PC-3 (cell line): ENCODE data around the gene P2RX3. TPM values are rescaled to one million over a fixed set of nuclear protein-coding genes. Genes with fewer than 3 reads are reported as not detected.

Experiments
- ATAC-seq: fragments of 200-7000 bp; cut with Tn5 transposase; 2 replicates; pipeline ENCODE4 v1.9.1; 2020; ENCODE audit warnings: mild to moderate bottlenecking, moderate library complexity
- BruUV-seq: library from RNA; stranded (reverse); fragments of 400-500 nt; replicated peaks from 2 replicates; lab custom pipeline; 2021; lab: Mats Ljungman, UMichigan
- CTCF ChIA-PET: fragments of 300-600 bp; sonication (Branson Sonifier 250); formaldehyde crosslinking; loops from one replicate; lab custom pipeline; 2022; ENCODE audit warnings: antibody characterized with exemption; lab: Charles Lee
- POLR2A ChIA-PET: fragments of 300-600 bp; sonication (Branson Sonifier 250); formaldehyde crosslinking; loops from one replicate; lab custom pipeline; 2022; ENCODE audit warnings: antibody characterized with exemption; ENCODE audit not compliant: unreplicated experiment; lab: Charles Lee
- DNase-seq: peaks from one replicate; pipeline ENCODE4 v3.0.0-alpha.2; 2015
- H2AFZ ChIP-seq: fragments of 300-600 bp; sonication (generic); 2 replicates; pipeline ENCODE4 v1.6.0; 2016; ENCODE audit warnings: antibody characterized with exemption, low read length
- H3F3A ChIP-seq: fragments of 300-600 bp; sonication (generic); one replicate; pipeline ENCODE4 v1.6.0; 2017; ENCODE audit warnings: antibody characterized with exemption, low read length, control low read depth, mild to moderate bottlenecking; ENCODE audit not compliant: unreplicated experiment
- H3K27ac ChIP-seq: fragments of 300-600 bp; sonication (generic); 2 replicates; pipeline ENCODE4 v1.5.1; 2016; ENCODE audit warnings: mild to moderate bottlenecking, low read length
- H3K27me3 ChIP-seq: fragments of 300-600 bp; sonication (generic); 2 replicates; pipeline ENCODE4 v1.6.1; 2016; ENCODE audit warnings: low read length, mixed read lengths
- H3K36me3 ChIP-seq: fragments of 300-600 bp; sonication (generic); 2 replicates; pipeline ENCODE4 v1.6.1; 2016; ENCODE audit warnings: low read depth, mixed run types, low read length, mixed read lengths
- H3K4me1 ChIP-seq: fragments of 300-600 bp; sonication (generic); 2 replicates; pipeline ENCODE4 v1.5.1; 2016; ENCODE audit warnings: low read length; ENCODE audit not compliant: insufficient read depth
- H3K4me2 ChIP-seq: fragments of 300-600 bp; sonication (generic); 2 replicates; pipeline ENCODE4 v1.6.0; 2016; ENCODE audit warnings: low read length
- H3K4me3 ChIP-seq: fragments of 300-600 bp; sonication (generic); 2 replicates; pipeline ENCODE4 v1.5.1; 2016; ENCODE audit warnings: mild to moderate bottlenecking, low read length, mixed read lengths
- H3K79me2 ChIP-seq: fragments of 300-600 bp; sonication (generic); 2 replicates; pipeline ENCODE4 v1.6.1; 2017; ENCODE audit warnings: low read length, mixed read lengths
- H3K9ac ChIP-seq: fragments of 300-600 bp; sonication (generic); 2 replicates; pipeline ENCODE4 v1.6.0; 2016; ENCODE audit warnings: mild to moderate bottlenecking, low read length
- H3K9me2 ChIP-seq: fragments of 300-600 bp; sonication (generic); replicated peaks from 2 replicates; pipeline ENCODE4 v1.6.1; 2016; ENCODE audit warnings: mixed run types, low read length, mixed read lengths
- H3K9me3 ChIP-seq: fragments of 300-600 bp; sonication (generic); 2 replicates; pipeline ENCODE4 v1.6.1; 2016; ENCODE audit warnings: low read length, mixed read lengths
- H4K20me1 ChIP-seq: fragments of 300-600 bp; sonication (generic); 2 replicates; pipeline ENCODE4 v1.6.1; 2016; ENCODE audit warnings: low read length, mixed read lengths
- CTCF ChIP-seq: fragments of 300-600 bp; sonication (generic); conservative IDR thresholded peaks from 2 replicates; pipeline ENCODE4 v1.5.1; 2017; ENCODE audit warnings: antibody characterized with exemption, low read depth, mild to moderate bottlenecking, low read length
- EZH2 ChIP-seq: fragments of 300-600 bp; sonication (generic); IDR thresholded peaks from one replicate; pipeline ENCODE4 v1.6.1; 2017; ENCODE audit warnings: antibody characterized with exemption, mild to moderate bottlenecking, low read length; ENCODE audit not compliant: unreplicated experiment
- EZH2phosphoT487 ChIP-seq: fragments of 300-600 bp; sonication (generic); IDR thresholded peaks from 2 replicates; pipeline ENCODE4 v1.6.1; 2018; ENCODE audit warnings: mild to moderate bottlenecking, antibody characterized with exemption, low read length, borderline replicate concordance
- intact Hi-C: fragments of 100-400 bp; cut with micrococcal nuclease; formaldehyde crosslinking; loops from 2 replicates; pipeline ENCODE4 v1.9.0; 2023
- total RNA-seq: library from RNA; depleted of rRNA; stranded (reverse); fragments of >200 nt; gene quantifications from 2 replicates; pipeline ENCODE4 v1.2.3, GENCODE V29; 2014

Gene P2RX3
- total RNA-seq, 1 experiment from 2014 or later = not detected

GRCh38 chr11:57405271-57405860 is 67.2 kb downstream of the P2RX3 start:
- BruUV-seq = no TSS peak
- no peak for DNase-seq
- Histone ChIP-seq H3K9me2 (no peaks in the 10 kb centered on the region), H3K27me3 (no peaks in the 10 kb centered on the region), H3K9ac (no peak overlapping the region), H3K4me3 (no peak overlapping the region), H3K9me3 (no peaks in the 10 kb centered on the region), H3K36me3 (0 out of 2 replicates have a peak, but pooled peaks cover 3% of the 10 kb centered on the region), H3K4me2 (no peak overlapping the region), H3K4me1 (peaks cover 39% of the 10 kb centered on the region), H4K20me1 (no peaks in the 10 kb centered on the region), H3F3A (no peaks in the 10 kb centered on the region), H3K79me2 (no peaks in the 10 kb centered on the region), H3K27ac (no peak overlapping the region), H2AFZ (no peak overlapping the region)
- TF ChIP-seq EZH2phosphoT487 = no peak
- no peak for TF ChIP-seq EZH2
- no peak for TF ChIP-seq CTCF
- POLR2A ChIA-PET = interaction anchor here (0.5 to 0.6 kb wide), 2 partner anchors 20 to 83 kb away, joined by 6 to 7 read pairs; no protein-coding TSS in a partner anchor
- intact Hi-C loops = no loop called here
- ATAC-seq = no peak
- CTCF ChIA-PET = no interaction called here

GRCh38 chr11:57406337-57406904 is 68.3 kb downstream of the P2RX3 start:
- ChIA-PET CTCF (no interaction called here), POLR2A (no interaction called here)
- DNase-seq (peak; percentile 54), ATAC-seq (peak; percentile 71)
- TF ChIP-seq CTCF (no peak), EZH2phosphoT487 (no peak), EZH2 (no peak)
- Histone ChIP-seq H3K79me2 (no peaks in the 10 kb centered on the region), H3K9me3 (no peaks in the 10 kb centered on the region), H3K9ac (no peak overlapping the region), H3F3A (no peaks in the 10 kb centered on the region), H3K4me3 (no peak overlapping the region), H3K4me2 (peak overlapping the region; percentile 37), H3K9me2 (no peaks in the 10 kb centered on the region), H3K27me3 (no peaks in the 10 kb centered on the region), H2AFZ (0 out of 2 replicates have a peak overlapping the region, but pooled peaks have one; percentile 29), H3K4me1 (peaks cover 37% of the 10 kb centered on the region), H4K20me1 (no peaks in the 10 kb centered on the region), H3K27ac (peak overlapping the region; percentile 43), H3K36me3 (0 out of 2 replicates have a peak, but pooled peaks cover 3% of the 10 kb centered on the region)
- intact Hi-C loops = no loop called here
- no TSS peak for BruUV-seq
